SU-DHL-6 (cell line): ENCODE measurements around the gene RALGPS1.

Source experiments
- H2AFZ ChIP-seq: fragments of 200-600 bp; sonication (generic); 2 replicates; pipeline ENCODE4 v1.6.1; 2014; ENCODE audit warnings: low read depth, mild to moderate bottlenecking, moderate library complexity, mixed read lengths, antibody characterized with exemption, low read length; ENCODE audit not compliant: severe bottlenecking
- H3F3A ChIP-seq: fragments of 200-600 bp; shearing (Covaris generic); 2 replicates; pipeline ENCODE4 v1.6.0; 2016; ENCODE audit warnings: antibody characterized with exemption, mild to moderate bottlenecking; ENCODE audit not compliant: insufficient read depth
- H3K27ac ChIP-seq: fragments of 200-600 bp; sonication (generic); 2 replicates; pipeline ENCODE4 v1.5.1; 2016; ENCODE audit warnings: low read depth, mild to moderate bottlenecking, low read length, moderate library complexity, mixed read lengths
- H3K27me3 ChIP-seq: fragments of 200-600 bp; sonication (generic), shearing (Covaris generic); 2 replicates; pipeline ENCODE4 v1.6.0; 2014; ENCODE audit warnings: mild to moderate bottlenecking, low read length
- H3K36me3 ChIP-seq: fragments of 200-600 bp; sonication (generic); 2 replicates; pipeline ENCODE4 v1.6.1; 2014; ENCODE audit warnings: mild to moderate bottlenecking, low read length, mixed read lengths
- H3K4me2 ChIP-seq: fragments of 300-600, 200-600 bp; shearing (Covaris generic), sonication (generic); 2 replicates; pipeline ENCODE4 v1.6.0; 2014; ENCODE audit warnings: low read length, low read depth, mild to moderate bottlenecking; ENCODE audit not compliant: poor library complexity, severe bottlenecking
- H3K4me3 ChIP-seq: fragments of 200-600 bp; sonication (generic); 2 replicates; pipeline ENCODE4 v1.5.1; 2014; ENCODE audit warnings: antibody characterized with exemption, low read length, mild to moderate bottlenecking, mixed read lengths; ENCODE audit not compliant: insufficient read depth, poor library complexity, severe bottlenecking
- H3K79me2 ChIP-seq: fragments of 200-600 bp; sonication (generic); 2 replicates; pipeline ENCODE4 v1.6.1; 2014; ENCODE audit warnings: mild to moderate bottlenecking, low read length, moderate library complexity; ENCODE audit not compliant: insufficient read depth
- H3K9ac ChIP-seq: fragments of 200-600 bp; sonication (generic); 2 replicates; pipeline ENCODE4 v1.7.0; 2014; ENCODE audit warnings: mild to moderate bottlenecking, low read length
- H3K9me2 ChIP-seq: fragments of 200-600 bp; sonication (generic); replicated peaks from 2 replicates; pipeline ENCODE4 v1.6.1; 2014; ENCODE audit warnings: low read length; ENCODE audit not compliant: insufficient read depth
- H3K9me3 ChIP-seq: fragments of 200-600 bp; sonication (generic); 2 replicates; pipeline ENCODE4 v1.6.1; 2014; ENCODE audit warnings: low read length, mixed read lengths; ENCODE audit not compliant: insufficient read depth
- H4K20me1 ChIP-seq: fragments of 200-600 bp; sonication (generic); 2 replicates; pipeline ENCODE4 v1.6.1; 2014; ENCODE audit warnings: low read depth, mild to moderate bottlenecking, antibody characterized with exemption, low read length, moderate library complexity, mixed read lengths
- EZH2phosphoT487 ChIP-seq: fragments of 200-600 bp; sonication (generic), shearing (Covaris generic); conservative IDR thresholded peaks from 2 replicates; pipeline ENCODE4 v1.6.1; 2018; ENCODE audit warnings: mild to moderate bottlenecking, antibody characterized with exemption, low read length, moderate library complexity, mixed read lengths
- TF ChIP-seq, protein P1 (sequence below): fragments of 200-600 bp; sonication (generic); IDR thresholded peaks from one replicate; pipeline ENCODE4 v1.5.1; 2017; ENCODE audit warnings: antibody characterized with exemption, mild to moderate bottlenecking, low read length, moderate library complexity; ENCODE audit not compliant: insufficient read depth, poor library complexity, severe bottlenecking

Gene RALGPS1

GRCh38 chr9:127165116-127165515 lies 250.5 kb downstream of the RALGPS1 start:
- Histone ChIP-seq H2AFZ (no peak overlapping the region), H3K9ac (no peak overlapping the region), H3K4me2 (no peak overlapping the region), H3K9me3 (no peaks in the 10 kb centered on the region), H3K9me2 (no peaks in the 10 kb centered on the region), H3K27me3 (no peaks in the 10 kb centered on the region), H3K27ac (no peak overlapping the region), H3K4me3 (no peak overlapping the region), H3F3A (no peaks in the 10 kb centered on the region), H4K20me1 (no peaks in the 10 kb centered on the region), H3K36me3 (no peaks in the 10 kb centered on the region), H3K79me2 (no peaks in the 10 kb centered on the region)
- no peak for TF ChIP-seq EZH2phosphoT487
- TF ChIP-seq, protein P1, sequence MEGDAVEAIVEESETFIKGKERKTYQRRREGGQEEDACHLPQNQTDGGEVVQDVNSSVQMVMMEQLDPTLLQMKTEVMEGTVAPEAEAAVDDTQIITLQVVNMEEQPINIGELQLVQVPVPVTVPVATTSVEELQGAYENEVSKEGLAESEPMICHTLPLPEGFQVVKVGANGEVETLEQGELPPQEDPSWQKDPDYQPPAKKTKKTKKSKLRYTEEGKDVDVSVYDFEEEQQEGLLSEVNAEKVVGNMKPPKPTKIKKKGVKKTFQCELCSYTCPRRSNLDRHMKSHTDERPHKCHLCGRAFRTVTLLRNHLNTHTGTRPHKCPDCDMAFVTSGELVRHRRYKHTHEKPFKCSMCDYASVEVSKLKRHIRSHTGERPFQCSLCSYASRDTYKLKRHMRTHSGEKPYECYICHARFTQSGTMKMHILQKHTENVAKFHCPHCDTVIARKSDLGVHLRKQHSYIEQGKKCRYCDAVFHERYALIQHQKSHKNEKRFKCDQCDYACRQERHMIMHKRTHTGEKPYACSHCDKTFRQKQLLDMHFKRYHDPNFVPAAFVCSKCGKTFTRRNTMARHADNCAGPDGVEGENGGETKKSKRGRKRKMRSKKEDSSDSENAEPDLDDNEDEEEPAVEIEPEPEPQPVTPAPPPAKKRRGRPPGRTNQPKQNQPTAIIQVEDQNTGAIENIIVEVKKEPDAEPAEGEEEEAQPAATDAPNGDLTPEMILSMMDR, result no peak

DNA sequence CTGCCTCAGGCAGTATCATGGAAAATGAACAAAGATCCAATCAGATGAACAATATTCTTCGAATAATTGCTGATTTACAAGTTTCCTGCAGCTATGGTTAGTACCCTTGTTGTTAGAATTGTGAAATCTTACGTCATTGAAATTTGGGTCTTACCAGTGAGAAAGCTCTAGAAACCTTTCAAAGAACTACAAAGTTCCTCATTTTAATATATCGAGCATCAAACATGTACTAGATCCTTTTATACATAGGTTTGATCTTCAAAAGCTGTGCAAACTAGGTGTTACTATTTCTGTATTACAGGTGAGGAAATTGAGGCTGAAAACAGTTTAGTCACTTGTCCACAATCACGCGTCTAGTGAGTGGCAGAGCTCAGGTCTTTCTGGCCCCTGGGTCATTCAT lies 251.5 kb downstream of the RALGPS1 start:
- Histone ChIP-seq H3K79me2 (no peaks in the 10 kb centered on the region), H3K27me3 (no peaks in the 10 kb centered on the region), H3F3A (no peaks in the 10 kb centered on the region), H3K9ac (no peak overlapping the region), H3K36me3 (no peaks in the 10 kb centered on the region), H3K9me2 (no peaks in the 10 kb centered on the region), H3K4me3 (no peak overlapping the region), H3K27ac (peak overlapping the region; percentile 19; the same call in 1 of the 2 replicates), H3K9me3 (no peaks in the 10 kb centered on the region), H3K4me2 (peak overlapping the region; percentile 14), H4K20me1 (no peaks in the 10 kb centered on the region), H2AFZ (no peak overlapping the region)
- TF ChIP-seq EZH2phosphoT487, result no peak
- TF ChIP-seq, protein P1, result no peak

DNA sequence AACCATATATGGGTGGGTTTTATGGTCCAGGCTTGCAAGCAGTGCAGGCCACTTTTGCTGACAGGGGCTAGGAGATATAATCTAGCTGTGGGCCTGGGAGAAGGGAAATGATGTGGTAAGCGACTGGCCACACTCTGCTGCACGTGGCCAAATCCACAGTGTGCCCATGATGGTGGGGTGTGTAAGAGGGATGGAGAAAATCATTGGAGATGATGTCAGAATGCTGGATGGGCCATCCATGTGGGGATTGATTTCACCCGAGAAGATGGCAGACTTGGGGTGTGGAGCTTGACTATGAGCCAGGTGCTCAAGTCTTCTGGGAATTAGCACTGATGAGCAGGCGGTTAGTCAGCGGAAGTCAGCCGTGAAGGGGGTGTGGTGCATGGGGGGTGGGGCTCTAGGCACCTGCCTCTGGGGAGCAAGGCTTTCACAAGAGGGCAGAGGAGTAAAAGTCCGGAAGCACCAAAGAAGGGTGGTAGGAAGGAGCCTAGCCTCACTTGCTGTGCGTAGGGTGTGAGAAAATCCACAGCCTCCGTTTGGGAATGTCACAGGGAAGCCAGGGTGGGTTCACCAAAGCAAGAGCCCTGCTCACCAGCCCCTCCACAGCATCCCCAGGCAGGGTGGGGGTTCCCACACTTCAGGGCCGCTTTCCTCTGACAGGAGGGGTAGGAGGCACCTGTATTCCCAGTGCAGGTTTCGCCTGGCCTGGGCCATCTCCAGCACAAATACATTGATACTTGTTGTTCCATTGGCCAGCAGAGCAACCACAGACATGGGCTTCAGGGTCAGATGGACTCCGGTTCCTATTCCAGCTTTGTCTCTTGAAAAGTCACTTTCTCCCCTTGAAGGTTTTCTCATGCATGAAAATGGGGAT lies 252.3 kb downstream of the RALGPS1 start:
- Histone ChIP-seq H3K4me3 (no peak overlapping the region), H2AFZ (peak overlapping the region; percentile 22), H3K9ac (peak overlapping the region; percentile 23; the same call in 1 of the 2 replicates)

More for the DNA sequence above, 252.3 kb downstream of the RALGPS1 start:
- H3K36me3 ChIP-seq, result no peaks in the 10 kb centered on the region
- TF ChIP-seq, protein P1, result no peak
- TF ChIP-seq EZH2phosphoT487, result no peak
- H3K27ac ChIP-seq, result peak overlapping the region; percentile 19; the same call in 1 of the 2 replicates
- H3K4me2 ChIP-seq, result peak overlapping the region; percentile 25
- no peaks in the 10 kb centered on the region for H4K20me1 ChIP-seq
- H3K27me3 ChIP-seq, result no peaks in the 10 kb centered on the region
- no peaks in the 10 kb centered on the region for H3K9me3 ChIP-seq
- no peaks in the 10 kb centered on the region for H3K79me2 ChIP-seq
- no peaks in the 10 kb centered on the region for H3F3A ChIP-seq
- no peaks in the 10 kb centered on the region for H3K9me2 ChIP-seq
